GM13977 (cell line): ENCODE data around the gene SLC12A8.

Experiments
- DNase-seq: peaks from one replicate; pipeline ENCODE4 v3.0.0; 2012; ENCODE audit warnings: low spot score
- CTCF ChIP-seq: IDR thresholded peaks from 2 replicates; pipeline ENCODE4 v1.5.1; 2012; ENCODE audit warnings: mild to moderate bottlenecking, control low read depth; ENCODE audit not compliant: insufficient read depth; ENCODE audit errors: extremely low read depth, missing control alignments
- in situ Hi-C: fragments of 300-500 bp; cut with MboI; formaldehyde crosslinking; loops from one replicate; pipeline ENCODE4 v1.12.0; 2022; ENCODE audit warnings: low sequenced_read_pairs, low pct_unique_long_range_greater_than_20kb, mixed read lengths, inconsistent platforms; ENCODE audit not compliant: unreplicated experiment

SLC12A8 gene

GRCh38 chr3:125212509-125213363 is at the start of gene SLC12A8:
SLC12A8 (minus strand) TSS chr3:125212748; CDS start chr3:125211349, 1,399 bp downstream.
- in situ Hi-C loops = no loop called here
- peak; percentile 34 for DNase-seq
- no peak for TF ChIP-seq CTCF

GRCh38 chr3:125262161-125262560 is 49.6 kb upstream of the SLC12A8 start:
- DNase-seq = no peak
- TF ChIP-seq CTCF = no peak

GRCh38 chr3:125261031-125261430 is 48.5 kb upstream of the SLC12A8 start:
- in situ Hi-C loops = no loop called here
- no peak for TF ChIP-seq CTCF
- DNase-seq = no peak

More at GRCh38 chr3:125262161-125262560, 49.6 kb upstream of the SLC12A8 start:
- in situ Hi-C loops = no loop called here

GRCh38 chr3:125260158-125260557 is 47.6 kb upstream of the SLC12A8 start:
- DNase-seq = no peak
- in situ Hi-C loops = no loop called here
- no peak for TF ChIP-seq CTCF

GRCh38 chr3:125257536-125257935 is 45.0 kb upstream of the SLC12A8 start:
- TF ChIP-seq CTCF = no peak

GRCh38 chr3:125256675-125257074 is 44.1 kb upstream of the SLC12A8 start:
- DNase-seq = no peak
- no peak for TF ChIP-seq CTCF
- in situ Hi-C loops = no loop called here

More at GRCh38 chr3:125257536-125257935, 45.0 kb upstream of the SLC12A8 start:
- DNase-seq = no peak
- in situ Hi-C loops = no loop called here

GRCh38 chr3:125250973-125251372 is 38.4 kb upstream of the SLC12A8 start:
- in situ Hi-C loops = no loop called here
- no peak for TF ChIP-seq CTCF
- DNase-seq = no peak
